ENCODE results near the gene SHH.
A peak's percentile ranks its signal among the peaks of the same experiment; 100 is the strongest.
"Not testable (repeated sequence)": the region's sequence is repeated elsewhere in the genome, so short reads cannot be mapped to it uniquely, and the experiment has no call there.

Gene SHH

DNA sequence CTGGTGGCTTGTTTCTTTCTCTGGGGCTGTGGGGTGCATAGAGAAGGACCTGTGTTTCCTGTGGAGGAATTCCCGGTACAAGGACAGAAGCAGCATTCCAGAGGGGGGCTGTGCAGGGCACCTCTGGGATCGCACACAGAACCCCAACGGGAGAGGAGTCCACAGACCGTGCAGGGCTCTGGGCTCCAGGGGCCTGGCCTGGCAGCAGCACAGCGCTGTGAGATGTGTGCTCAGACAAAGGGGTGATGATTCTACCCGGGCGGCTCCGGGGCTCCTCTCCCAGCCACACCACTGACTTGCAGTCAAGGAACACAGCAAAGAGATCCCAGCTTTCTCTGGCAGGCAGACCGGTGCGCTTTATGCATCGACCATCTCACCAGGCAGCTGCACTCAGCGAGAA is 6.9 kb upstream of the SHH start:
- no peak for DNase-seq (ENCODE audit: low read depth, low spot score)

DNA sequence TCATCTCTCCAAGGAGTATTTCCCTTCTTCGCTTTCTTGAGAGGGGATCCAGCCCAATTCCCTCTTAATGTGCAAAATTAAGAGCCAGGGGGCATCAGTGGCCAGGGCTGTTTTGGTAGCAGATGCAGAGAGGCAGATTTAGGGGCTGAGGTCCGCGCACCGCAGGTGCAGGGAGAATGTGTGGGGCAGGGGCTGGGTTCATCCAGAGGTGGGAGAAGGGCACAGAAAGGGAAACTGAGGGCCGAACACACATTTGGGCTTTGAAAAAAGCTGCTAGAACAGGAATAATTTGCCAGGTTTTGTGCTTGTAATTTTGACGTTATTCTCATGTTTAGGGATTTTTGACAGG is 6.5 kb upstream of the SHH start:
- no peak for DNase-seq (ENCODE audit: low read depth, low spot score)

DNA sequence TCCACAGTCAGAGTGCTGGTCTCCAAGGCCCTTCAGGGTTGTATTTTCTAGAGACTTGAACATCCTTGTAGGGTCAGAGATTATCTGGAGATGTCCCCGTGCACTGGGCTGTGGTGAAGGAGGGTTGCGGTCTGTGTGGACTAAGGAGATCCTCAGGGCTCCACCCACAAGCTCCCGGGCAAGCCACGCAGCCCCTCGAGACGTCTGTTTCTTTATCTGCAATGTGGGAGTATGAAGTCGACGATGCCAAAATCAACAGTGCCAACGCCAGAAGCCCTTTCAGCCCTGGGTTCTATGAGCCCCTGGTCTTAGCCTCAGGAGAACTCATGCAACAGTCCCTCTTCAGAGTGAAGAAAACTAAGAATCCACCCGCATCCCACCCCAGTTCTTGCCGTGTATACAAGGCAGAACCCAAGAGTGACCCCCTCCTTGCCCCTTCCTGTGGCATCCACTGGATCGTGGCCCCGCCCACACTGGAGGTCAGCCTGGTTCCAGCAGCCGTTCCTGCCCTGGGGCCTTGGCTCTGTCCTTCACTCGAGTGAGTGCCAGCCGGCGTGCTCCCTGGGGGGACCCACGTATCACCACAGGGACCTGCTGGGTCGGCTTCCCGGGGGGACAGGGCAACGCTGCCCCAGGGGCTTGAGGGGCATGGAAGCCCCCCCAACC is 6.0 kb upstream of the SHH start:
- no peak for DNase-seq (ENCODE audit: low read depth, low spot score)

DNA sequence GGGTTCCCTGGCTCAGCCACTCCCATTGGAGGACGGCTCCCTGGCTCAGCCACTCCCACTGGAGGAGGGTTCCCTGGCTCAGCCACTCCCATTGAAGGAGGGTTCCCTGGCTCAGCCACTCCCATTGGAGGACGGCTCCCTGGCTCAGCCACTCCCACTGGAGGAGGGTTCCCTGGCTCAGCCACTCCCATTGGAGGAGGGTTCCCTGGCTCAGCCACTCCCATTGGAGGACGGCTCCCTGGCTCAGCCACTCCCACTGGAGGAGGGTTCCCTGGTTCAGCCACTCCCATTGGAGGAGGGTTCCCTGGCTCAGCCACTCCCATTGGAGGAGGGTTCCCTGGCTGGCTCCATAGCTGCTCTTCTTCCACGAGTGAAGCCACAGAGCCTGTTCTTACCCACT is 5.3 kb upstream of the SHH start:
- not testable (repeated sequence) for DNase-seq (ENCODE audit: low read depth, low spot score)

DNA sequence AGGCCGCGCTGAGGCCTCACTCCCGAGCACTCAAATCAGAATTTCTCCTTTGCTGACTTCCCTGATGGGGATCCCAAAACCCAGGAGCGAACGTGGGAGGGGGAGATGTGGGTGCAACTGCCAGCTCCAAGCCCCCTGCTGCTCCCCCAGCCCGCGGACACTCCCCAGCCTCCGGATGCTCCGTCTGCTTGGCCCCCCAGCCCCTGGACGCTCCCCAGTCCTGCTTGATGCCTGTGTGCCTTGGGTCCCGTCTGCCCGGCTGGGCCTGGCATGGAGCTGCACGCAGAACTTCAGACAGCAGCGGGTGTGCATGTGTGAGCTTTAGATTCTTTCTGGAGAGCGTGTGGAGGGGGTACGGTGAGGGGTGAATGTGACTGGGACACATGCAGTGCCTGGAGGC is 4.7 kb upstream of the SHH start:
- DNase-seq (ENCODE audit: low read depth, low spot score): no peak

DNA sequence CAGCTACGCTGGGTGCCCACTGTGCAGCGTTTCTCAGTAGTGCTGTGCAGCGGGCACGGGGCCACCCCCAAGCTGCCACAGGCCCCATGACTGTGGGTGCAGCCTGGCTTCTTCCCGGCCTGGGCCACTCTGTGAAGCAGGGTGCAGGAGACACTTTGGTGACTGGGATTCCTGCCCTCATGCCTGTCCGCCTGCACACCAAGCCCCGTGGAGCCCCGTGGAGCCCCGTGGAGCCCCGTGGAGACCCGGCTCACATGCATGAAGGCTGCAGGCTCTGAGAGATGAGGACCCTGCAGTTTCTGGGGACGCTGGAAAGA is 3.9 kb upstream of the SHH start:
- no peak for DNase-seq (ENCODE audit: low read depth, low spot score)

DNA sequence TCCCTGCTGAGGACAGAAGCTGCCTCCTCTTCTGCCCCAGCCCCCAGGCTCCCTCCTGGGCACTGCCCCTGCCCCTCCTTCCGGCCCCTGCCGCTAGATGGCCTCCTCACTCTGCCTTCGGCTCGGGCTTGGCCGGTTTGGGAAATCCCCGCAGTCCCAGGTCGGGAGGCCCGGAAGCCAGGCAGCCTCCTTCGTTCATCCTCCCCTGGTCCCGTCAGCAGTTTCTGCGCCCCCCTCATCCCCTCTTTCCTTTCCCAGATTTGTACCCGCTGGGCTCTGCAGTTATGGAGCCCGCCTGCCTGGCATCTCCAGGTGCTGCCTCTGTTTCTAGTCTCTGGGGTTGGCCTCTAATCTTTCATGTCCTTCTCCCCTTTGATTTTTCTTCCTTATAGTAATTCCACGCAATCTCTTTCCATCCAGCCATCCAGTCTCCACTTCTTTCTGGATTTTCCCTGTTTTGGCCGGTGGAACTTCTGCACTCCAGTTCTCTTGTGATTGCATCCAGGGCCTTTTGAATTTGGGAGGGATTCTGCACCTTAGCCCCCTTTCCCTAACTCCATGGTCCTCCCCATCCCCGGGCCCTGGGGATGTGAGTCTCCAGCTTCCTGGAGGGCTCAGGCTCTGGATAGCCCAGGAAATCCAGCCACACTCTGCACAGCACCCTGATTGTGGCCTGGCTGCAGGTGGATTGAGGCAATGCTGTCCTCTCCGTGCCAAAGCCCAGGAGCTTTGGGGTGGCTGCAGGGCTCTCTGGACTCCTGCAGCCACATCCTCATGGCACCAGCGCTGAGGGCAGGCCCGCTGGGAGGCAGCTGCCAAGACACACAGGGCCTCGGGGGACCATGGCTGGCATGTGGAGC is 3.3 kb upstream of the SHH start:
- peak; percentile 84 for DNase-seq (ENCODE audit: low read depth, low spot score)

DNA sequence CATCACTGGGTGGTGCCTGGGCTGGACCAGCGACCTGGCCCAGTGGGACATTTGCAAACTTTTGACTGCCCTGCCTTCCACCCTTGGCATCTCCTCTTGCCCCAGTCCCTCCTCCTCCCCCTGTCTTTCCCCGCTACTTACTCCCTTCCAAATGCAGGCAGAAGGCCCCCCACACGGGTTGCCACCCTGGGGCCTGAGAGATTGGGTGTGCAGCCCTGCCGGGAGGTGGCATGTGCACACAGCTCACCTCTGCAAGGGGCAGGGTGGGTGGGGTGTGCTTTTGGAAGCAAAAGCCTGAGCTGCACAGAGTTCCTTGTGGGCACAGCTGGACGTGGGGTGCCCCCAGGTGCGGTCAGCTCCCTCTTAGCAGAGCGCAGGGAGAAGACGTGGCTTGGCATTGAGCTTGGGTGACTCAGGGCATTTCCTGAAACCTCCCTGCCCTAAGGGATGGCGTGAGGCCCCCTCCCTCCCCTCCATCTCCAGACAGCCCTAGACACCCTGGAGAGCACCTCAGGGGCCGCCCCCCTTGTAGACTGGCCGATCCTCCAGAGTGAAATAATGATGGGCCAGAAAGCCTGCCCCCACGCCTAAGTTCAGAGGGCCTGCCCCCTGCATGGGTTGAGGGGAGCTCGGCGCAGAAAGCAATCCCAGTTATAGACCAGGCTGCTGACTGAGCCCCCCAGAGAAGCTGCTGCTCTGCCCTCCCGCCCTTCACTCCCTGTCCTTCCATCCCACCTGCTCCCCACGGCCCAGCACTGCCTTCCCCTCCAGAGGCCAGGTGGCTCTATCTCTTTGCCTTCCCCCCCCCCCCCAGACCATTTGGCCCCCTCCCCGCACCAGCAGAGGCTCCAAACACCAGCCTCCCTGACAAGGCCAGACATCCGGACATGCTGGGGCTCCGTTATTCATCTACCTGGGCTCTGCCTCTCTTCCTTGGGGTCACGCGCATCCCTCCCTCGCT is 2.3 kb upstream of the SHH start:
- no peak for DNase-seq (ENCODE audit: low read depth, low spot score)

DNA sequence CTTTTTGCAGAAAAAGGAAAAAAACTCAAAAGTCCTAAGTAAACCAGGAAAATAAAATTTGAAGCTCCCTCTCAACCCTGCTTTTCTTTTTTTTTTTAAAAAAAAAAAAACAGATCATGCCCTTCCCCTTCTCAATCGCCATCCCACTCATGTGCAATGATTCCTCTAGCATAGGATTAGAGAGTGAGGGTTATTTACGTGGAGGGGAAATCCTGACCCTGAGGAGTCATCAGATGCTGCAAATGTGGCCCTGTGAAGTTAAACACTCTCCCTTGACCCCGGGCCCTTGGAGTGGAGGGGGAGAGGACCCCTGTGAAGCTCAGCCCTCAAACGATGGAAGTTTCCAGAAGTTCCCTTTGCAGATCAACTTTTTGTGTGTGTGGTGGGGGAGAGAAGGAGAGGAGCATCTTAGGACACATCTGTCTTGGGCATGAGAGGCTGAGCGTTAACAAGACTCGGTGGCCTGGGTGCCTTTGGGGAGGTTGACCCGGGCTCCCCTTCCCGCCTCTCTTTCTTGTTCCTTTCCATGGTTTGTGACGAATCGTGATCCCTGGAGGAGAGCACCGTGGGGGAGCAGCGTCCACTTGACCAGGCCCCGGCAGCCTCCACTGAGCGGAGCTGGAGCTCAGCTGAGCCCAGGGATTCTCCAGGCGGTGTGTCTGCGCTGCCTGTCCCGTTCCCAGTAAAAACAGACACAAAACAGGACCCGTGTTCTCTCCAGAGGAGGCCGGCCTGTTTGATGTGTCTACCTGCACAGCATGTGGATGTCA is 1.5 kb upstream of the SHH start:
- no peak for DNase-seq (ENCODE audit: low read depth, low spot score)

DNA sequence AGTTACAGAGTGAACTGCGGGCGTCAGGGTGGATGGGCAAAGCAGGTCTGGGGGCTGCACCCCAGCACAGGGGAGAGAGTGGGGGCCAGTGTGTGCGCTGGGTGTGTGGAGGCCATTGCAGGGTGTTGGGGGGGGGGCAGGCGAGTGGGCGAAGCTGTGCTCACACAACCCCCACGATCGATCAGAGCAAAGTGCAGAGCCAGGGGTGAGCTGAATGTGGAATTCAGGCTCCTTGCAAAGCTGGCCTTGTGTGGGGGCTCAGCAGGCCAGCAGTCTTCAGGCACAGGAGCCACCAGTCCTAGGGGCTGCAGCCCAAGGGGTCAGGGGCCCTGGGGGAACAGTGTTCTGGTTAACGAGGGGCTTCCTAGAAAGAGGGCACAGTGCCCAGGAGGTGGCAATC is 862 bp upstream of the SHH start:
- DNase-seq (ENCODE audit: low read depth, low spot score): no peak

DNA sequence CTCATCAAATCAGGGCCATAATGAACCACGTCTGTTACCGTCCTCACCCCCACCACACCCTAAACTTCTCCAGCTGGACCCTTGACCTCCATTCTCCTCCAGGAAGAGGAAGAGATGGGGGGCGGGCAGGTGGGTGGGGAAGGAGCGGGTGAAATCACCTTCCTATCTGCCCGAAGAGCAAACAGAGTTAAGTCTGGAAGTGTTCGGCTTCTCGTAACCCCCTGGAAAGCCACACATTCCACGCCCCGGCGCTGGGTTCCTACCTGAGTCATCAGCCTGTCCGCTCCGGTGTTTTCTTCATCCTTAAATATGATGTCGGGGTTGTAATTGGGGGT is 736 bp downstream of the SHH start:
- DNase-seq (ENCODE audit: low read depth, low spot score): no peak

DNA sequence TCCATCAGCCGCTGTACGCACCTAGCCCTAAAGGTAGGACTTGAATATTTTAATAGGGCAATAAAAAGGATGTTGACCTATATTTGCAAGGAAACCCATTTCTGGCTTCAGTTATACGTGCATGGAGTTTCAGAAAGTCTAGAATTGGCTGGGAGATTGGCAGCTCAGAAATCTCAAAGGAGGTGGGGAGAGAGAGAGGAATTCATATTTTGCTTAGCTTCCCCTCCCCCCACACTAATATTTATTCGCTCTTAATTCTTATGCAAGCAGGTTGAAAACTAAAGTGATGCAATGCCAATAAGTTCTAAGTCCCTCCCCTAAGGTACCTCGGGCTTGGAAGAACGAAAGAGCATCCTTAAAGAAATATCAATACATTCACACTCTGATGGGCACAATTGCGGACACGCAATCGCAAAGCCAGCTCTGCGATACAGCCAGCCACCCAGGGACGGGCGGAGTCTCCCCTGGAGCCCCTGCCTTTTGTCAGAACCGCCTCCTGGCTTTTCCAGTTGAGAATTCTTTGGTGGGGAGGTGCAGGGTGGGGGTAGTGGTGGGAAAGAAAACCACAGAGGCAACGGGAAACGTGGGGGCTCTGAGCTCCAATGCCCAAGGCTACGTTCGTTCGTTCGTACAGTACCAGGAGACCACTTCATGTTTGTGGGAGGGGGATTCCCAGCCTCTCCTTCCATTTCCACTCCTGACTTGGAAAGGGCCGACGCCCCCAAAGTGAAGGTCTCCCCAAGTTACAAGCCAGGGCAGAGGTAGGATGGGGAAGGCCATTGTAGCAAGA is 1.3 kb downstream of the SHH start:
- no peak for DNase-seq (ENCODE audit: low read depth, low spot score)

DNA sequence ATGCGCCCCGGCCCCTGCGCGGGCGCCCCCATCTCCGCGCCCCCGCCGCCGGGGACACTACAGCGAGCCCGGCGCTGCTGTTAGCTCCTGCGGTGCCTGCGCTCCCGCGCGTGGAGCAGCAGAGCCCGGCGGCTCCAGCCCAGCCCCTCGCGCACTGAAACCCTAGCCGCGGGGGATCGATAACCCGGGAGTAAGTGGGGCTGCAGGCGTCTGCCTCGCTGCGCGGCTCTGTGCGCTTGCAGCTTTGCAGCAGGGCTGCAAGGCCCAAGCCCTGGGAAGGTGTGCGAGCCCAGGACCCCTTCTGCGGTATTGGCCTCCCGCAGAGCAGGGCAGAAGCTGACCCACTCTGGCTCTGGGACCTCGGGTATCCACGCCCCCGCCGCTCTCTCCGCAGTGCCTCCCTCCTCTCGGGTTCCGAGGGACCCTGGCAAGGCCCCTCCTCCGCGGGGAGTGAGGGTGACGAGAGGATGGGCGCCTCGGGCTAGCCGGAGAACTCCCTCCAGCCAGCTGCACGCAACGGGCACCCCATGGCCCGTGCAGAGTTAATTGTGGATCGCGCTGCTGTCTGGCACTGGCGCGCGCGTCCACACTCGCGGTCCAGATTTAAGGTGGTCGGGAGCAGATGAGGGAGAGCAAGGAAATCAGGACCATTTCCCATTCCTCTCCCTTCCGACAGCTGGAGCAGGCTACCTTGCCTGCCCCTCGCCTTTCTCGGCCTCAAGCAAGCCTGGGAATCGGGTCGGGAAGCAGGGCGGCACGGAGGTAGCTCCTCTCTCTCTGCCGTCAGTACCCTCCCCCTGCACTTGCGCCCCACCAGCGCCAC is 2.1 kb downstream of the SHH start:
- DNase-seq (ENCODE audit: low read depth, low spot score): no peak

DNA sequence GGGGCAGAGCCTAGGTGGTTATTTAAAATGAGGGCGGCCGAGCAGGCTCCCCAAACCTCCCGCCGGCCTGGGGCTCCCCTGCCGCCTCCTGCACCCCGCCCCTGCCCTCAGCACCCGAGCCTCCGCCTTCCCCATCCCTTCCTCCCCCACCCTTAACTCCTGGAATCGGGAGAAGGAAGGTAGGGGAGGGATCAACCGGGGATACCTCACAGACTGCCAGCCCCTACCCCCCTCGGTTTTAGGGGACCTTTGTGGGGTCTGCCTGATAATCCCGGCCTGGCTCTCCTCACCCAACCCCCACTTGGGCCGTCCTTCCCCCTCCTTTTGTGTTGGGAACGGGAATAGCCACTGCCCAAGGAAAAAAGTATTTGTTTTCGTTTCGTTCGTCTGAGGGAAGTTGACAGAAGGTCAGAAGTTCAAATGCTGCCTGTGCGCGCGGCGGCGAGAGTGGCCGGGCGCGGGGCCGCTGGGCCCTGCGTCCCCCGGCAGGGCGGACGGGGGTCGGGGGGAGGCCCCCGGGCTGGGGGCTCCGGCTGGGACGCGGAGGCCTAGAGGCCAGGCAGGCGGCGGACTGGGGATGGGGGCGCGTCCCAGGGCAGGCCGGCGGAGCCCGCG is 2.8 kb downstream of the SHH start:
- no peak for DNase-seq (ENCODE audit: low read depth, low spot score)

DNA sequence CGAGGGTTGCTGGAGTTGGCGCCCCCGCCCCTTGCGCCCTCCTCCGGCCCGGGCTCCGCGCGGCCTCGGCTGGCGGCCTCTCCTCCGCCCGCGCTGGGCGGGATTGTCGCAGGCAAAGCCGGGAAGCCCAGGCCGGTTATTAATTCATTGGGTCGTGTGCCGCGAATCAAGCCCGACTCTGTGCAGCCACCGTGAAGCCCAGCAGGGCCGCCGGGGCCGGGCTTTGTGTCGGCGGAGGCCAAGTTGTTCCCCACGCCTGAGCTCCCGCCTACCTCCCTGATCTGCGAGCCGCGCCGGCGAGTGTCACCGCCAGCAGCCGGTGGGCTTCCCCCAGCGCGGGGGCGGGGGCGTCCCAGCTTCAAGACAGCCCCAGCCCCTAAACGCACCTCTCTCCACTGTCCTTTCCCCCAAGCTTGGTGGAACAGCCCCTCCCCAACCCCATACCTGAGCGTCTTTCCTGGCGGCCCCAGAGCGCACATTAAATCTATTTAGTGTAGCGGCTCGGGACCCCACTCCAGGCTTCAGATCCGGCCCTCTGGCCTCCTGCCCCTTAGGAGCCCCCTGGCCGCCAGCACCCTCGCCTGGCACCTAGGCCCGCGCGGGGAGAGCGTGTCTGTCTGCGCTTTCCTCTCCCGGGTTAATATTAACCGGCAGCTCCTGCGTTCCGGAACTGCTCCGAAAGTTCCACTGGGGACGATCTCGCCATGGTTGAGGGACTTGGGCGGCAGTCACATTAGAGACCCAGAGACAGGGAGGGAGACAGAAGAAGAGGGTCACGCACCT is 3.5 kb downstream of the SHH start:
- DNase-seq (ENCODE audit: low read depth, low spot score): no peak

DNA sequence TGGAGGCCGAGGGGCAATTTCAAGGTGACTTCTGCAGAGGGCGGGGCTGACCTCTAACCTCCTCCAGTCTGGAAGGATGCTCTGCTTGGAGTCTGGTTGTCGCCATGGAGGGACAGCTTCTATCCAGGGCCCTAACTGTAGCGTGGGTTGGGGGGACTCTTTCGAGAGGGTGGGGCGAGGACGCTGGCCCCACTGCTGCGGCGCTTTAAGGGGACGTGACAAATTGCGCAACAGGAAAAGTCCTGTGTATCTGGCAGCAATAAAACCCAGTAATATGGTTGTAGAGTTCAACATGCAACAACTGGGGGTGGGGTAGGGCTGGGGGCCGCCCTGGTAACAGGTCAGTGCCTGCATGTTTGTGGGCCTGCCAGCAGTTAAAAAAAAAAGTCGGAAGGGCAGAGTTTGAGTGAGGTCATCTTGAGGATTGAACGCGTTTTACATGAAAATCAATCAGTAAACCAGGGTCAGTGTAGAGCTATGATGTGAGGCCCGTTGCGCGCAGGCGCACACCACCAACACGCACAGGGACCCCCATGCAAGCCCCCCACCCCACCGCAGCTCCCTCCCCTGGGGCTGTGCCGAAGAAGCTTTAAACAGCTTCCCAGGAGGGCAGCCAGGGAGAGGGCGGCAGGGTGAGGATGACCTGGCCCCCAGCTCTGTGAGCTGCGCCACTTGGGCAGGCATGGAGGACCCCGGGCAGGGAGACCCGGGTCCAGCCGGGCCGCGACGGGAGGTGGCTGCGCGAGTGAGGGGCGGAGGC is 4.3 kb downstream of the SHH start:
- DNase-seq (ENCODE audit: low read depth, low spot score): no peak

DNA sequence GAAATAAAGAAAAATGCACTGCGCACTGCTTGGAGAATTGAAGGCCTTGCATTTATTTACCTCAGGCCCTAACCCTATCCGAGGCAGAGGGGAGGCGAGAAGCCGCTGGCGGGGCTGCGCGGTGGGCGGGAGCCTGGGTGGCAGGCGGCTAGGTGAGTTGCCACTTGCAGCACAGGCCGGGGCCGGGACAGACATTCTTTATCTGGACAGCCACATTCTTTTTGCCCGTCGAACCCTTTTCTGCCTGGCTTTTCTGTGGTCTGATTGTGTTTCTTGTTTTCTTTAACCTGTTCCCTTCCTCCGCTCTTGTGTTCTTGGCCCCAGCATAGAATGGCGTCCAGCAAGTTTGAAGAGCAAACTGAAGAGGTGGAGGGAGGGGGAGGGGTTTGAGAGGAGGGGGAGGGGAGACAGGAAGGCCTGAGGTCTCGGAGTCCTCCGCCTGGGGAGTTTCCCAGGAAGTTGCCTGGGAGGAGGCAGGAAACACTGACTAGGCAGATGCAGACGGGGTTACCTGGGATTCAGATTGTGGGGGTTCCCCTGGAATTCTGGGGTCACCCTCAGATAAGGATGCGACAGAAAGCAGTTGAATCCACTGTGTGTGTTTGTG is 5.1 kb downstream of the SHH start:
- DNase-seq (ENCODE audit: low read depth, low spot score): no peak

Measured in astrocyte of the hippocampus (primary cell).